ENCODE measurements around the gene RSAD1.

GRCh38 chr17:50488880-50489279 is 10.2 kb downstream of the RSAD1 start:
- no peak for TF ChIP-seq CTCF (IDR thresholded peaks at IDR 0.05)
- TF ChIP-seq POLR2A (IDR thresholded peaks at IDR 0.05) = no peak

All from body of pancreas (tissue), 4 donors.